Measurements from ENCODE around the gene LTB4R. TPM values are rescaled to one million over a fixed set of nuclear protein-coding genes. Genes with fewer than 3 reads are reported as not detected.
A peak's percentile ranks its signal among the peaks of the same experiment; 100 is the strongest.

The LTB4R gene
- total and polyA plus RNA-seq, 4 donors: 0.86 to 5.0 (median 2.5) TPM

GRCh38 chr14:24310265-24310645 is 1.0 kb upstream of the LTB4R start:
- peak overlapping the region in 2 of 3 donors; percentile 38 to 49 for H3K4me3 ChIP-seq (ENCODE audit: low read depth in 1 of 3, low read length in 3 of 3)
- H3K9me3 ChIP-seq (ENCODE audit: control insufficient read depth in 4 of 4, low read length in 3 of 4): no peaks in the 10 kb centered on the region
- H3K27ac ChIP-seq (ENCODE audit: low read depth in 1 of 2, low read length in 2 of 2): peak overlapping the region; percentile 92 to 97
- TF ChIP-seq NR2F2 (IDR thresholded peaks at IDR 0.05) (no peak), RXRA (IDR thresholded peaks at IDR 0.05) (peak in 1 of 2 donors; percentile 26), HNF4A (conservative IDR thresholded peaks at IDR 0.05) (peak; percentile 6 to 62)
- no peaks in the 10 kb centered on the region for H3K27me3 ChIP-seq (ENCODE audit: control insufficient read depth in 4 of 4, insufficient read depth in 4 of 4, low read length in 3 of 4)
- peak overlapping the region; percentile 40 to 64 for H3K9ac ChIP-seq (ENCODE audit: low read depth in 1 of 2, low read length in 2 of 2)
- peak; percentile 74 for DNase-seq (ENCODE audit: low spot score)
- 12% methylated on average over 5 of the region's 5 CpGs for WGBS
- H3K4me1 ChIP-seq (ENCODE audit: control insufficient read depth in 4 of 4, insufficient read depth in 4 of 4, low read length in 3 of 4): peaks cover 24 to 61% (median 54%) of the 10 kb centered on the region in 4 donors
- H3K36me3 ChIP-seq (ENCODE audit: control insufficient read depth in 4 of 4, insufficient read depth in 3 of 4, low read depth in 1 of 4, low read length in 3 of 4): peaks cover 0 to 14% (median 9%) of the 10 kb centered on the region in 4 donors

DNA sequence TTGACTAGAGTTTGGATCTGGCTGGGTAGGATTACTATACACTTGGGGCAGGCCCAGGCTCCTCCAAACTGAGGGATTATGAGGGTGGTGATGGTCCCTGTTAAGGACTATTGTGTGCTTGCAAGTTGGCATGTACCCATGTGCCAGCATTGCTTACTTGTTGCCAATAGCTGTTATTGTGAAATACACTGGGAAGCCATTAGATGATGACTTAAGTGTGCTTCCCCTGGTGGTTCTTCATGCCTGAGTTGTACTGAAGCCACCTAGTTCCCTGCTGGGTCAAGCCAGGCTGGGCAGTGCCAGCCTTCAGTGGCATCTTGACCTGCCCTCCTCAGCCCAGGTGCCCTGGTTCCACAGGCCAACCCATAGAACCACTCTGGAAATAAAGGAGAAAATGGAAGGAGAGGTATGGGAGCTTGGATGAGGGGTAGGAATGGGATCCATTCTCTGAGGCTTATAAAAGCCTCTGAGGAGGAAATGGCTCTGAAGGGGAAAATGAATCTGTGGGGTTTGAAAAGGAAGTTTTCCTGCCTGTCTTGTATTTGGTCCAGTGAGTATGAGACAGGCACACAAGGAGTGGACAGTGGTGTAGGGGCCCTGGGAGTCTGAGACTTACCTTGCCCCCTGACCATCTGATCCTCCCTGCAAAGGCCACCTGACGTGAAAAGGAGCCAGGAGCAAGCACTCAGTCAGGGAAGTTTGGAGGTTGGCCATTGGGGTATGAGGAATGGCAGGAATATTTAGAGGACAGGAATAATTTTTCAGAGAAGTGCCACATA is 724 bp downstream of the LTB4R start:
- TF ChIP-seq TAF1 (conservative IDR thresholded peaks at IDR 0.05) (no peak), SP1 (IDR thresholded peaks at IDR 0.05) (peak; percentile 6), HNF4A (conservative IDR thresholded peaks at IDR 0.05) (peak; percentile 14 to 16), CTCF (IDR thresholded peaks at IDR 0.05; ENCODE audit: low read depth, low read length, missing input control) (no peak), YY1 (IDR thresholded peaks at IDR 0.05) (peak; percentile 93)
- Histone ChIP-seq H3K27ac (ENCODE audit: low read depth in 1 of 2, low read length in 2 of 2) (peak overlapping the region; percentile 92 to 97), H3K9me3 (ENCODE audit: control insufficient read depth in 4 of 4, low read length in 3 of 4) (no peaks in the 10 kb centered on the region), H3K27me3 (ENCODE audit: control insufficient read depth in 4 of 4, insufficient read depth in 4 of 4, low read length in 3 of 4) (no peaks in the 10 kb centered on the region), H3K36me3 (ENCODE audit: control insufficient read depth in 4 of 4, insufficient read depth in 3 of 4, low read depth in 1 of 4, low read length in 3 of 4) (no peaks in the 10 kb centered on the region), H3K4me1 (ENCODE audit: control insufficient read depth in 4 of 4, insufficient read depth in 4 of 4, low read length in 3 of 4) (peaks cover 27 to 50% (median 39%) of the 10 kb centered on the region in 4 donors), H3K4me3 (ENCODE audit: low read depth in 1 of 3, low read length in 3 of 3) (peak overlapping the region in 1 of 3 donors; percentile 49), H3K9ac (ENCODE audit: low read depth in 1 of 2, low read length in 2 of 2) (no peak overlapping the region)
- DNase-seq (ENCODE audit: low spot score): no peak
- WGBS: 92% methylated on average over 1 of the region's 1 CpG

- no peak for DNase-seq (ENCODE audit: low spot score)
- H3K27me3 ChIP-seq (ENCODE audit: control insufficient read depth in 4 of 4, insufficient read depth in 4 of 4, low read length in 3 of 4): no peaks in the 10 kb centered on the region
- peak overlapping the region in 1 of 2 donors; percentile 15 for H3K9ac ChIP-seq (ENCODE audit: low read depth in 1 of 2, low read length in 2 of 2)
- H3K36me3 ChIP-seq (ENCODE audit: control insufficient read depth in 4 of 4, insufficient read depth in 3 of 4, low read depth in 1 of 4, low read length in 3 of 4): no peaks in the 10 kb centered on the region
- peaks cover 27 to 50% (median 37%) of the 10 kb centered on the region in 4 donors for H3K4me1 ChIP-seq (ENCODE audit: control insufficient read depth in 4 of 4, insufficient read depth in 4 of 4, low read length in 3 of 4)
- H3K4me3 ChIP-seq (ENCODE audit: low read depth in 1 of 3, low read length in 3 of 3): no peak overlapping the region
- no peaks in the 10 kb centered on the region for H3K9me3 ChIP-seq (ENCODE audit: control insufficient read depth in 4 of 4, low read length in 3 of 4)
- peak overlapping the region; percentile 92 to 97 for H3K27ac ChIP-seq (ENCODE audit: low read depth in 1 of 2, low read length in 2 of 2)
- 76% methylated on average over 9 of the region's 9 CpGs for WGBS
- TF ChIP-seq ATF3 (IDR thresholded peaks at IDR 0.05) (no peak), SP1 (IDR thresholded peaks at IDR 0.05) (peak; percentile 36), FOXA1 (IDR thresholded peaks at IDR 0.05) (no peak), GABPA (IDR thresholded peaks at IDR 0.05 in 1 of 2, conservative IDR thresholded peaks at IDR 0.05 in 1 of 2) (no peak), JUND (IDR thresholded peaks at IDR 0.05) (no peak), CTCF (IDR thresholded peaks at IDR 0.05; ENCODE audit: low read depth, low read length, missing input control) (no peak), RXRA (IDR thresholded peaks at IDR 0.05) (peak in 1 of 2 donors; percentile 45), FOXA2 (IDR thresholded peaks at IDR 0.05) (no peak), TAF1 (conservative IDR thresholded peaks at IDR 0.05) (no peak), HNF4A (conservative IDR thresholded peaks at IDR 0.05) (no peak), HNF4G (IDR thresholded peaks at IDR 0.05) (no peak), NR2F2 (IDR thresholded peaks at IDR 0.05) (peak; percentile 85), YY1 (IDR thresholded peaks at IDR 0.05) (peak; percentile 38), RAD21 (IDR thresholded peaks at IDR 0.05) (no peak)
- TF ChIP-seq, protein P1, sequence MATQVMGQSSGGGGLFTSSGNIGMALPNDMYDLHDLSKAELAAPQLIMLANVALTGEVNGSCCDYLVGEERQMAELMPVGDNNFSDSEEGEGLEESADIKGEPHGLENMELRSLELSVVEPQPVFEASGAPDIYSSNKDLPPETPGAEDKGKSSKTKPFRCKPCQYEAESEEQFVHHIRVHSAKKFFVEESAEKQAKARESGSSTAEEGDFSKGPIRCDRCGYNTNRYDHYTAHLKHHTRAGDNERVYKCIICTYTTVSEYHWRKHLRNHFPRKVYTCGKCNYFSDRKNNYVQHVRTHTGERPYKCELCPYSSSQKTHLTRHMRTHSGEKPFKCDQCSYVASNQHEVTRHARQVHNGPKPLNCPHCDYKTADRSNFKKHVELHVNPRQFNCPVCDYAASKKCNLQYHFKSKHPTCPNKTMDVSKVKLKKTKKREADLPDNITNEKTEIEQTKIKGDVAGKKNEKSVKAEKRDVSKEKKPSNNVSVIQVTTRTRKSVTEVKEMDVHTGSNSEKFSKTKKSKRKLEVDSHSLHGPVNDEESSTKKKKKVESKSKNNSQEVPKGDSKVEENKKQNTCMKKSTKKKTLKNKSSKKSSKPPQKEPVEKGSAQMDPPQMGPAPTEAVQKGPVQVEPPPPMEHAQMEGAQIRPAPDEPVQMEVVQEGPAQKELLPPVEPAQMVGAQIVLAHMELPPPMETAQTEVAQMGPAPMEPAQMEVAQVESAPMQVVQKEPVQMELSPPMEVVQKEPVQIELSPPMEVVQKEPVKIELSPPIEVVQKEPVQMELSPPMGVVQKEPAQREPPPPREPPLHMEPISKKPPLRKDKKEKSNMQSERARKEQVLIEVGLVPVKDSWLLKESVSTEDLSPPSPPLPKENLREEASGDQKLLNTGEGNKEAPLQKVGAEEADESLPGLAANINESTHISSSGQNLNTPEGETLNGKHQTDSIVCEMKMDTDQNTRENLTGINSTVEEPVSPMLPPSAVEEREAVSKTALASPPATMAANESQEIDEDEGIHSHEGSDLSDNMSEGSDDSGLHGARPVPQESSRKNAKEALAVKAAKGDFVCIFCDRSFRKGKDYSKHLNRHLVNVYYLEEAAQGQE (IDR thresholded peaks at IDR 0.05): no peak
- TF ChIP-seq, protein P2, sequence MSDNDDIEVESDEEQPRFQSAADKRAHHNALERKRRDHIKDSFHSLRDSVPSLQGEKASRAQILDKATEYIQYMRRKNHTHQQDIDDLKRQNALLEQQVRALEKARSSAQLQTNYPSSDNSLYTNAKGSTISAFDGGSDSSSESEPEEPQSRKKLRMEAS (IDR thresholded peaks at IDR 0.05): peak; percentile 49
Measured at GRCh38 chr14:24312736-24313507, 1.6 kb downstream of the LTB4R start.
